GM18858 (cell line): ENCODE measurements around the gene FAS.

Source experiments
- ATAC-seq: cut with Tn5 transposase; IDR thresholded peaks from one replicate; pipeline ENCODE4 v1.9.1; 2021; ENCODE audit not compliant: unreplicated experiment

Gene FAS

DNA sequence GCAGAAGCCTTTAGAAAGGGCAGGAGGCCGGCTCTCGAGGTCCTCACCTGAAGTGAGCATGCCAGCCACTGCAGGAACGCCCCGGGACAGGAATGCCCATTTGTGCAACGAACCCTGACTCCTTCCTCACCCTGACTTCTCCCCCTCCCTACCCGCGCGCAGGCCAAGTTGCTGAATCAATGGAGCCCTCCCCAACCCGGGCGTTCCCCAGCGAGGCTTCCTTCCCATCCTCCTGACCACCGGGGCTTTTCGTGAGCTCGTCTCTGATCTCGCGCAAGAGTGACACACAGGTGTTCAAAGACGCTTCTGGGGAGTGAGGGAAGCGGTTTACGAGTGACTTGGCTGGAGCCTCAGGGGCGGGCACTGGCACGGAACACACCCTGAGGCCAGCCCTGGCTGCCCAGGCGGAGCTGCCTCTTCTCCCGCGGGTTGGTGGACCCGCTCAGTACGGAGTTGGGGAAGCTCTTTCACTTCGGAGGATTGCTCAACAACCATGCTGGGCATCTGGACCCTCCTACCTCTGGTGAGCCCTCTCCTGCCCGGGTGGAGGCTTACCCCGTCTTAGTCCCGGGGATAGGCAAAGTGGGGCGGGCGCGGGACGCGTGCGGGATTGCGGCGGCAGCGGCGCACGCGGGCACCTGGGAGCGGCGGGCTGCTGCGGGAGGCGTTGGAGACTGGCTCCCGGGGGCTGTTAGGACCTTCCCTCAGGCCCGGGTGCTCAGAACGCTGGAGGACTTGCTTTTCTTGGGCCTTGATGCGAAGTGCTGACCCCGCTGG, at the start of gene FAS:
Gene FAS, plus strand, starts transcription at position 415 of the 777 bp plus-strand sequence. Its CDS starts 79 bp downstream, at position 494.
- peak; percentile 46 for ATAC-seq

DNA sequence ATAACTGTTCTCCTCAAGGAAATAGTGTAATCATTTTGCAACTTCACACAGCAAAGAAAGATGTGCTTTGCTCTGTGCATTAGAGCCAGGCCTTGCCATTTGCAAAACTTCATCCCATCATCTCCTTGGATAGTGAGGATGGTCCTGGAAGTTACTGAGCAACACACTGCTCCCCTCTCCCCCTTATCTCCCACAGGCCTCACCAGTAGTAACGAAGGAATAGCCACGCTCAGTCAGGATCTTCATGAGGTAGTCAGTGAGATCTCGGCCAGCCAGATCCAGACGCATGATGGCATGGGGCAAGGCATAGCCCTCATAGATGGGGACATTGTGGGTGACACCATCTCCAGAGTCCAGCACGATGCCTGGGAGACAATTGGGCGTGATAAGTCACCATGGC, 49.6 kb upstream of the FAS start:
- no peak for ATAC-seq

DNA sequence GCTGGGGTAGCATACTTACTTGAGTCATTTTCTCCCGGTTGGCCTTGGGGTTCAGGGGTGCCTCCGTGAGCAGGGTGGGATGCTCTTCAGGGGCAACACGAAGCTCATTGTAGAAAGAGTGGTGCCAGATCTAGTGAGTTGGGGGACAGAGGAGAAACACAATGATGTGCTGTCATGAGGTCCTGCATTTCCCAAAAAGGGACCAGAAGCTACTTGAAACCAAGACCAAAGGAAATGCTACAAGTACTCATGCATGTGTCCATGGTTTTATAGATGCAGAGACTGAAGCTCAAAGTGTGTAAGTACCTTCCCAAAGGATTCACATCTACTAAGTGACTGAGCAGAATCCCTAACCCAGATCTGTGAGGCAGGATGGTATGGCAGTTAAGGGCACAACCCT, 46.8 kb upstream of the FAS start:
- ATAC-seq = no peak

DNA sequence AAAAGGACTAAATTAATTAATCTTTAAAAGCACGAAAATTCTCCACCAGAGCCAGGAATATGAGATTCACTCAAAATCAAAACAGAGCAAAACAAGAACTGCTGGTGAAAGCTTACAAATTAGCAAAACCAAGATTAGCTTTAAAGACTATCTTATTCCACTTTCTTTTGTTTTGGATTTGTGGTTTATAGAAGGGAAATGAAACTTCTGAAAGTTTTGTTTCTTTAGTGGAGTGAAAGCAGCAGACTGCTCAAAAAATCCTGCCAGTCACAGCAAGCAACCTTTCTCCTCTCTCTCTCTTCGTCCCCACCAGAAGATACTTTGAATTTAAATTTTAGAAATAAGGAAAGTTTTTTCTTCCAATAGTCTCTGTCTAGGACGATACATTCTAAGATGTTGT, 45.8 kb upstream of the FAS start:
- ATAC-seq = peak; percentile 53

DNA sequence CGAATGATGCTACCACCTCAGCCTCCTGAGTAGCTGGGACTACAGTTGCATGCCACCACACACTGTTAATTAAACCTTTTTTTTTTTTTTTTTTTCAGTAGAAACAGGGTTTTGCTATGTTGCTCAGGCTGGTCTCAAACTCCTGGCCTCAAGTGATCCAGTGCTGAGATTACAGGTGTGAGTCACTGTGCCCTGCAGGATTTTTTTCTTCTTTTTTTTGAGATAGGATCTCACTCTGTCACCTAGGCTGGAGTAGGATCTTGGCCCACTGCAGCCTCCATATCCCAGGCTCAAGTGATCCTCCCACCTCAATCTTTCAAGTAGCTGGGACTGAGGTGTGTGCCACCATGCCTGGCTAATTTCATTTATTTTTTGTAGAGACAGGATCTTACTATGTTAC, 44.4 kb upstream of the FAS start:
- ATAC-seq = no peak

DNA sequence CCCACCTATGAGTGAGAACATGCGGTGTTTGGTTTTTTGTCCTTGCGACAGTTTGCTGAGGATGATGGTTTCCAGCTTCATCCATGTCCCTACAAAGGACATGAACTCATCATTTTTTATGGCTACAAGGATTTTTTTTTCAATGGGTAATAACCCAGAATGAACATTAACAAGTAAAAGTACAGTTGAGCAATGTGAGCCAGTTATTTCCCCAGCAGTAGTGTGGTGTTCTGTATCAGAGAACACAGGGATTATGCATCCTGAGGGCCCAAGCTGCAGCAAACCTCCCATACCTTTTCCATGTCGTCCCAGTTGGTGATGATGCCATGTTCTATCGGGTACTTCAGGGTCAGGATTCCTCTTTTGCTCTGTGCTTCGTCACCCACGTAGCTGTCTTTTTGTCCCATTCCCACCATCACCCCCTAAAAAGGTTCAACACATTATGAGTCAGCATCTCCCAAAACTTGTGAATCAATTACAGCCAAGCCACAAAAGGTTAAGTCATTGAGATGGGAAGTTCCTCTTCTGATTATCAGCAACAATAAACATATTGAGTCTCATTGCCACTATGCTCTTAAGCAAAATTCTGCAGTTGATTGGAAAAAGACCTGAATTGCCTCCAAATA, 43.5 kb upstream of the FAS start:
- ATAC-seq = no peak

DNA sequence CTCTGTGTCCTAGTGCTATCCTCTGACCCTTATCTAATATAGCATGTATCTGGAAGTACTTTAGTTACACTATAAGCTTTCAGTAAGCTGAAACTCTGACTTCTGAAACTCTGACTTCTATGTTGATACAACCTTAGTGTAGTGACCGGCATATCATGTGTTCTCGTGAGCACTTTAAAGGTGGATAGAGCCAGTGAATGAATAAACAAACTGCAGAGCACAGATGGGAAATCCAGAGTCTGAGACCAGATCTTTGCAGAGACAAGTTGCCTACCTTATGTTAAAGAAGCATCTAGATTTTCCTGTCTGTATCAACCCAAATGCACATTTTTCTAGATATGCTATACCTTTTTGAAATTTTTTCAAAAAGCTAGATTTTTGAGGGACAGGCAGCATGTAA, 41.5 kb upstream of the FAS start:
- no peak for ATAC-seq

DNA sequence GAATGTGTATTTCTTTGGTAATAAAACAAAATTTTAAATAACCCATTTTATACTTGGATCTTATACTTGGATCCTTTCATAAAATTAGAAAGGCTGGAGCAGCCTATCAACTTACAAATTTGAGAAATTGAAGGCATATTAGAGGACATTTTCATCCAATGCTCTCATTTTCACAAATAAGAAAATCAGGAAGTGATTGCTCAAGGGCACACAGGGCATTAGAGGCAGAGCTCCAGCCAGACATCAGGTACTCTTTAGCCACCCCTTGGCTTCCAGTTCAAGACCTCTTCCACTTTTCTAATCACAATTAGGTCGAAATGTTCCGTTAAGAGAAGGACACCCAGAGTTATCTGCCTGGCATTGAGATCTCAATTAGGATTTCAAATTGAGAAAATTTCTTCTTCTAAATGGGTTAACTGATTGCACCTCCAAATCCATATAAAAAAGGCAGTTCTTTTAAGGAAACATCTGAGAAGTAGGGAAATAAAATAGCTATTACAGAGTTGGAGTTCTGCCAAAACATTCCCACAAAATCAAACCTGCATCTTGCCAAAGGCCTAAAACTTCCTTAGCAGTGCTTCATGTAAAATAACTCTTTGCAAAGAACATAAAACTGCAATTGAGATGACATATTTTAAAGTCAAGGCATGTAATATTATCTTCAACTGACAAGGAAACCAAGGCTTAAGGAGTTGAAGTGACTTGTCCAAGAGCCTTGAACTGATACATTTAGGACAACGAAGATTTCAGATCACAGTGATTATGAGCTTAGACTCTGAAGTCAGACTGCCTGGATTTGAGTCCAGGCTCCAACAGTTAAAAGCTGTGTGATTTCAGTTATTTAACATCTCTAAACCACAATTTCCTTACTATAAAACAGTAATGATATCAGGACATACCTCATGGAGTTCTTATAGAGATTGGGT, 40.4 kb upstream of the FAS start:
- ATAC-seq = no peak

DNA sequence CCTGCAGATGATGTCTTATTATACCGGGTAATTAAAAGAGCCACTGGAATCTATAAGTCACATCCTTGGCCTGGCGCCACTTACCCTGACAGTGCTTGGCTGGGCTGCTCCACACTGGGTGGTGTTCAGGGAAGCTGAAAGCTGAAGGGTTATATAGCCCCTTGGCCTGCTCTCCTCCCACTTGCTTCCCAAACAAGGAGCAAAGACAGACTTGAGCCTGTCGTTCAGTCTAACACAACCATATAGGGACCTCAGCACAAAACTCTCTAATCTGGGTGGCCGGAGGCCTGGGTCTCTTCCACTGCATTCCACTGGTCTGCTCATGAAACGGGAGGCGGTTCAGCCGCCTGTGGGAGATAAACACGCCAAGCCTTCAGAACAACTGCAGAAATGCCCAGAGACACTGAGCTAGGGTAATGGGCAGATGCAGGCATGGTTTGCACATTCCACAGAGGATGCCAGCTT, 37.9 kb upstream of the FAS start, which contains the start of gene ACTA2:
Gene ACTA2, minus strand, starts transcription at position 127 of the 465 bp plus-strand sequence. CDS start 3,843 bp downstream, outside the sequence.
- ATAC-seq = no peak

DNA sequence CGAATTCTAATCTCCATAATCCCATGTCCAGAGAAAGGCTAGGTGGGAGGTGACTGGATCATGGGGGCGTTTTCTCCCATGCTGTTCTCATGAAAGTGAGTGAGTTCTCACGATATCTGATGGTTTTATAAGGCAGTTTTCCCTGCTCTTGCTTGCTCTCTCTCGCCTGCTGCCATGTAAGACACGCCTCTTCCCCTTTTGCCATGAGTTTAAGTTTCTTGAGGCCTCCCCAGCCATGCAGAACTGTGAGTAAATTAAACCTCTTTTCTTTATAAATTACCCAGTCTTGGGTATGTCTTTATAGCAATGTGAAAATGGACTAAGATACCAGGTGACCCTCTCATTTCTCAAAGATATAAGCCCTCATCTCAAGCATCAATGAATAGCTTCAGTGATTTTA, 36.9 kb upstream of the FAS start:
- no peak for ATAC-seq

DNA sequence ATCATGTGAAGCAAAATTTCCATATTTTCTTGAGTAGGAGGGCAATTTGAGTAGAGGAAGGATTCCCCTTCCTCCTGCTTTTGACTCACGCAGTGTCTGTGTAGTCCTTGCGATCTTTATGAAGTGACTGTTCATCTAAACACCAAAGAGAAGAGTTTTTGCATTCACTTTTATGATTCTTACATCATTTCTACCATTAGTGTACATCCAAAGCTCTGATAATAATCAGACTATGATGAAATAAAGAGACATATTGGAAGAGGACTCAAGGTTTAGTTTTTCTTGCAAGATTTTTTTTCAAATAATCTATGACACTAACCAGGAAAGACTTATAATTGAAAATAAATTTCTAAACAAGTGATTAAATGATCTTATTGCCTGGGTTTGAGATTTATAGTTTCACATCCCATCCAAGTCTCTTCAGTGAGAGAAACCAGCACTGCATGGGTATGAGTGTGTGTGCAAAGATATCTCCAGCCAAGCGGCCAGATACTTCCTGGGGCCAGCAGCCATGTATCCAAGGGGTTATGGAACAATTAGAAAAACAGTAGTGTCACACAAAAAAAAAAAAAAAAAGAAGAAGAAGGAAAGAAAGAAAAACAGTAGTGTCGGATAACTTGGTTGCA, 36.0 kb upstream of the FAS start:
- no peak for ATAC-seq

DNA sequence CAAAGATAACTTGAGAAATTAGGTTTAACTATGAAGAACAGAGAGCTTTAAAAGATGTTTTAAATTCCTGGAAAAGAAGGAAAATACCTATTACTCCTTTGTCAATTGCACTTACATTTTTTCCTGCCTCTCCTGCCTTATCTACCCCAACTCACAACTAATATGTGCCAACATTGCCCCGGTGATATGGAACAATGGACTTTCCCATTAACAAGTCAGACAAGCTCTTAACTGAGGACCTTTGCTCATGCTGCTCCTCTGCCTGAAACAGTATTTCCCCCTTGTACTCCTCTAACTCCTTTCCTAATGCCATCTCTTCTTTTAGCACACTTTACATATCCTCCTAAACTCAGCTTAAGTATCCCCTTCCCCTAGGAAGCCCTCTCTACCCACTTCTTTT, 33.2 kb upstream of the FAS start:
- ATAC-seq = no peak

DNA sequence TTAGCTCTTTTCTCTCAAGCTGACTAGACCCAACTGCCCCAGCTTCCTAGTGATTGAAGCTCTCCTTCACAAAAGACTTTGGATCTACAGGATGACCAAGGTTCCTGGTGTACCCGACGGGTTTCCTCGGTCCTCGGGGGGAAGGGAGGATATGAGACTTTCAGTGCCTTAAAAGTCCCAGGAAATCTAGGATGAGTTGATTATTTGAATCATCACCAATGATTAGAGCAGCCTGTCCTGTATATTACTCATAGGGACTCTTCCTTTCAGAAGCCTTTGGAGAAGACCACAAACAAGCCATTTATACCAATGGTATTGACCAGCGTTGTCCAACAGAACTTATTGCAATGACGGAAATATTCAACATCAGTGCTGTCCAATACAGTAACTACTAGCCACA, 31.9 kb upstream of the FAS start:
- ATAC-seq = no peak

DNA sequence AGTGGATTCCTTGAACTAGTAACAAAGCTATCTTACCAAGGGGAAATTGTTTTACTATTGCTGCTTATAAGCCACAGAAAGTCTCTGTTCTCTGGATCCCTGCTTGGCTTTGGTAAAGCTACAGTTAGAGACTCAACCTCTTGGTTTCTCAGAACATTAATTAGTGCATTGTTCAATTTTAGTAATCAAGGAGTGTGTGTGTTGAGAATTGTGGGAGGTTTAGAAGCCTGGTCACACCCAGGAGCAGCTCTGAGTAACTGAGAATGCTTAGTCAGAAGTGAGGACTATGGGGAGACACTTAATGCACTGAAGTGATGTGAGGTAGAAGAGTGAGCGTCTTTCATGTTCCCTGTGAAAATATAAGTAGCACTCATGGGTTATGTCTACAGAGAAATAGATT, 29.8 kb upstream of the FAS start:
- ATAC-seq = no peak

DNA sequence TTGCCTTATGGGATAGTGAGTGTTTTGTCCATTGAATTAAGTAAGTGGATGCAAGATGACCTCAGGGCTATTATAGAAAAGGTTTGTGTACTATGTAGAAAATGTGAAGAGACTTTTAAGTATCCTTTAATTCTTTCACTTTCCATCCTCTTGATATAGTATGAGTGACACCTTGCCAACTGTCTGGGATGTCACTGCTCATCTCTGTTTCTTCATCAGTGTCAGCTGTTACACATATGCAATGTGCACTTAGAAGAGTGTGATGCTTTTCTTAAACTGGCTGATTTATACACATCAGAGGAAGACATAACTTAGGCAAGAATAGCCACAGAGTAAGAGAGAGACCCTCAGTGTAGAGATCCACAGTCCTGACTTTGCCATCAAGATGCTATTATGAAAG, 29.3 kb upstream of the FAS start:
- ATAC-seq = no peak

DNA sequence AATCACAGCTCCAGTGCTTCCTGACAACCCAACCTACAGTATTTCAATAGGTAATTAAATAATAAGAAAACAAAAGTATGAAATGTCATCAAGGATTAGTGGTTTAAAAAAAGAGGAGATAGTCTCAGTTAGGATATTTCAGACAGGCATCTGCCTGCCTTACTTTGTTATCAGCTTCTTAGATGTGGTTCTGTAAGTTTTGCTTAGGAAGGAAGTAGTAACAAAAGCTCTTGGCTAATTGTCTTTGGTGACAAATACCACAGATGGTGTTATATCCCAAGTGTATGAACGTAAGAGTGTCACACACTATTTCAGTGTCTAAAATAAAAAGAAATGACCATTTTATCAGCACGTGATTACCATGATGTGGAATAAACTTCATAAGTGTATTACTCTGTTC, 28.3 kb upstream of the FAS start:
- no peak for ATAC-seq

DNA sequence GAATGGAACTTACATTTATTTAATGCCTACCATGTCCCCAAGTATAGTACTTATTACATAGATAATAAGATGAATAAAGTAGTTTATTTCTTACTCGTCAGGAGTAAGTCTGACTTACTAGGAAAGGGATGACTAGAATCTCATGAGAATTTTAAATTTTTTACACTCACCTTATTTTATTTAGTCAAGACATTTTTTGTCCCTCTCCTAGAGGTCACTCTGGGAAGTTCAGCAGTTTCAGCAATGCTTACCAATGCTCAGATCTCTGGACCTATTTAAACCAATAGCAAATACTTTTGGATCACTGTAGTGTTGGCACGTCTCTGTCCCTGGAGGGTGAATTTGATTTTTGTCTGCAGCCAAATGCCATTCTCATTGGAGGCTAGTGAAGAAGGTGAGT, 27.3 kb upstream of the FAS start:
- ATAC-seq = no peak

DNA sequence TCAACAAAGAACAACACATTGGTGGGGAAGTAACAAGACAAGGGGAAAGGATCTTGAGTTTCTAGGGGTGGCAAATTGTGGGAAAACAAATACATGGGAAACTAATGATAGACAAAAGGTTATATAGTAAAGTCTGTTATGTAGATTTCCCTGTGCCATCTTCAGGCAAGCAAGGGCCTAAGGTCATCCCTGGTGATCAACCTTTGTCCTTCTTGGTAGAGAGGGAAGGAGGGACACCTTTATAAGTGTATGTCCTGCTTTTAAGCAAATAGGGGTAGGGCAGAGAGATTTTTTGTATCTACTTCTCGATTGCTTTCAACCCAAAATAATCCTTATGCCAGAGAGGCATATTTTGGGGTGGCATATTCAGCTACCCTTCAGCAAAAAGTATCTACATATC, 26.2 kb upstream of the FAS start:
- no peak for ATAC-seq

DNA sequence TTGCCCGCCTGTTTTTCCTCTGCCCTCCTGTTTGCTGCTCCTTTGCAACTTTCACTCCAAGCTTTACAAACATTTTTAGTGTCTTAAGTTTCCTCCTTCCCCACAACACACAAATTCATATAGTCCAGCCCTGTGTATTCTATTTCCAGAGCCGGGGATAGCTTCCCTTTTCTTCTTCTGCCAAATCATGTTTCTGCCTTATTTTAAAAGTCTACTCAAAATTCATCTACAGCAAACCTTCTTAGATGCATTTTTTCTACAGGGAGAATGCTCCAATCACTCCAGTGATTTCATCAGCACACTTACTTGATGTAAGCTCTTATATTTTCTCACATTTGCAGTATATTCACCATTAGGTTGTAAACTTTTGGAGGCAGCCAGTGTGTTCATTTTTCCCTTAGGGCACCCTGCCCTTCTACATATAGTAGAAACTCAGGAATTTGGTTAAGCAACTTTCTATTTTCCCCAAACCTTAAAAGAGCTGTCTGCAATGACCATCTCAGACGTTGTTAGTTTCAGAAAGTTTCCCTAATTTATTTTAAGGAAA, 25.7 kb upstream of the FAS start:
- ATAC-seq = no peak

DNA sequence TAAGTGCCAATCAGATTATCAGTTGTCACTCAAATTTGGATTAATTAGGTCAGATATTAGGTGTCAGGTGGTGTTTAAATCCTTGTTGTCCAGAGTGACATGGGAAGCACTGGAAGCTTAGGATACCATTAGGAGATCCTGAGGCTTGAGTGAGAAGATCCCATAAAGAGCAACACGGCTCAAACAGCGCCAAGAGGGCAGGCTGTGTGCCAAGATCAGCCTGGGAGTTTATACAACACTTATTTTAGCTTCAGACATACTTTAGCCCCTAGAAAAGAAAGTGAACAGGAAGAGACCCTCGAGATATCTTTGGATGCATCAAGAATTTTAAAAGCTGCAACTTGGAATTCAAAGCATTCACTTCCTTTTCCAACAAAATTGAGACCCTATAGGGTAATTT, 23.8 kb upstream of the FAS start:
- no peak for ATAC-seq

DNA sequence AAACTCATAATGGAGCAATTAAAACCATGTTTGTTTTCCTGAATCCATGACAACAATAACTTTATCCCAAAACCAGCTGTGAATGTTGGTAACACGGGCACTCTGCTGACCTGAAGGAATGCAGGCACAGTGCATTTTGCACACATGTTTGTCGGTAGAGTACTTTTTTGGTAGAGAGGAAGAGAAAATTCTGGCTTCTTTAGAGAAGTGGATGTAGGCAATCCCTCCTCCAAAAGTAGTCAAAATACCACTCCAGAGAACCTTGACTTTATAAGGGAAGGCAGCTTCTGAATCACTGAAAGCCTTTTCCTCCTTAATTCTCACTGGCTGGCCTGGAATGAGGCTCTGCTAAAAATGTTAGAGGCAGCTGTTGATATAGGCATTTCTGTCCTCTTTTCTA, 22.2 kb upstream of the FAS start:
- no peak for ATAC-seq
